ENCODE measurements around the gene GJB3.
"Not testable (repeated sequence)": the region's sequence is repeated elsewhere in the genome, so short reads cannot be mapped to it uniquely, and the experiment has no call there.

Gene GJB3

GRCh38 chr1:34771573-34772371 is 9.2 kb upstream of the GJB3 start:
- TF ChIP-seq CTCF (IDR thresholded peaks at IDR 0.05; ENCODE audit: low read depth, low read length), result no peak

GRCh38 chr1:34773114-34773513 is 7.9 kb upstream of the GJB3 start:
- DNase-seq (ENCODE audit: extremely low read depth, low read depth), result not testable (repeated sequence)

More at GRCh38 chr1:34771573-34772371, 9.2 kb upstream of the GJB3 start:
- DNase-seq (ENCODE audit: extremely low read depth, low read depth), result no peak

- no peak for TF ChIP-seq CTCF (IDR thresholded peaks at IDR 0.05; ENCODE audit: low read depth, low read length)
- DNase-seq (ENCODE audit: extremely low read depth, low read depth), result no peak
Observed at GRCh38 chr1:34774957-34775356, 6.1 kb upstream of the GJB3 start.

- no peak for TF ChIP-seq CTCF (IDR thresholded peaks at IDR 0.05; ENCODE audit: low read depth, low read length)
- no peak for DNase-seq (ENCODE audit: extremely low read depth, low read depth)
Observed at GRCh38 chr1:34776911-34777310, 4.1 kb upstream of the GJB3 start.

GRCh38 chr1:34777519-34778321 is 3.3 kb upstream of the GJB3 start:
- TF ChIP-seq CTCF (IDR thresholded peaks at IDR 0.05; ENCODE audit: low read depth, low read length), result no peak
- no peak for DNase-seq (ENCODE audit: extremely low read depth, low read depth)

GRCh38 chr1:34778381-34778780 is 2.6 kb upstream of the GJB3 start:
- TF ChIP-seq CTCF (IDR thresholded peaks at IDR 0.05; ENCODE audit: low read depth, low read length), result no peak
- DNase-seq (ENCODE audit: extremely low read depth, low read depth), result no peak

- no peak for DNase-seq (ENCODE audit: extremely low read depth, low read depth)
- TF ChIP-seq CTCF (IDR thresholded peaks at IDR 0.05; ENCODE audit: low read depth, low read length), result no peak
Observed at GRCh38 chr1:34779005-34779404, 2.0 kb upstream of the GJB3 start.
